AG09319 (cell line): ENCODE results near the gene PIGBOS1.

ENCODE experiments used
- DNase-seq: peaks from one replicate; pipeline ENCODE4 v3.0.0-alpha.2; 2010; ENCODE audit warnings: low read depth; ENCODE audit errors: extremely low read depth
- TF ChIP-seq, protein P1 (sequence below): IDR thresholded peaks from 2 replicates; pipeline ENCODE4 v1.5.1; 2011; ENCODE audit warnings: low read depth, mild to moderate bottlenecking, inconsistent platforms, low read length, moderate library complexity

Gene PIGBOS1

DNA sequence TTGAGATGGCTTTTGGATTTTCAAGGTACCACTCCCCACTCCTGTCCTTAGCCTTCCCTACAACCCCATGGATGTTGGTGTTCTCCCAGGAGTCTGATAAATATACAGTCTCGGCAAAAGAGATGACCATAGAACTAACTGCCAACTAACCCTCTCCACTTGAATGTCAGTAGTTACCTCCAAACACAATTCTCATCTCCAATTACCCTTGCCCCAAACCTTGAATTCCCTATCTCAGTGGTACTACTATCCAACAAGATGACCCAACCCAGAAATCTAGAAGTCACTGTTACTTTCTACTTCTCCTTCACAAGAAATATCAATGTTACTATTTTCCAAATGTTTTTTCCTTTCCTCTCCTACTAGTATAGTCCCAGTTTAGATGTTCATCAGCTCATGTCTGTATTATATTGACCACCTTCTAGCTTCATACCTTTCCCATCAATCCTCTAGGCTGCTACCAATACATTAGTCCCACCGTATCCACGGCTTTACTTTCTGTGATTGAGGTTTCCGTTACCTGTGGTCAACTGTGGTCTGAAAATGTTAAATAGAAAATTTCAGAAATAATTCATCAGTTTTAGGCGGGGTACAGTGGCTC is 38.2 kb upstream of the PIGBOS1 start:
- no peak for DNase-seq
- TF ChIP-seq, protein P1, sequence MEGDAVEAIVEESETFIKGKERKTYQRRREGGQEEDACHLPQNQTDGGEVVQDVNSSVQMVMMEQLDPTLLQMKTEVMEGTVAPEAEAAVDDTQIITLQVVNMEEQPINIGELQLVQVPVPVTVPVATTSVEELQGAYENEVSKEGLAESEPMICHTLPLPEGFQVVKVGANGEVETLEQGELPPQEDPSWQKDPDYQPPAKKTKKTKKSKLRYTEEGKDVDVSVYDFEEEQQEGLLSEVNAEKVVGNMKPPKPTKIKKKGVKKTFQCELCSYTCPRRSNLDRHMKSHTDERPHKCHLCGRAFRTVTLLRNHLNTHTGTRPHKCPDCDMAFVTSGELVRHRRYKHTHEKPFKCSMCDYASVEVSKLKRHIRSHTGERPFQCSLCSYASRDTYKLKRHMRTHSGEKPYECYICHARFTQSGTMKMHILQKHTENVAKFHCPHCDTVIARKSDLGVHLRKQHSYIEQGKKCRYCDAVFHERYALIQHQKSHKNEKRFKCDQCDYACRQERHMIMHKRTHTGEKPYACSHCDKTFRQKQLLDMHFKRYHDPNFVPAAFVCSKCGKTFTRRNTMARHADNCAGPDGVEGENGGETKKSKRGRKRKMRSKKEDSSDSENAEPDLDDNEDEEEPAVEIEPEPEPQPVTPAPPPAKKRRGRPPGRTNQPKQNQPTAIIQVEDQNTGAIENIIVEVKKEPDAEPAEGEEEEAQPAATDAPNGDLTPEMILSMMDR, result no peak

DNA sequence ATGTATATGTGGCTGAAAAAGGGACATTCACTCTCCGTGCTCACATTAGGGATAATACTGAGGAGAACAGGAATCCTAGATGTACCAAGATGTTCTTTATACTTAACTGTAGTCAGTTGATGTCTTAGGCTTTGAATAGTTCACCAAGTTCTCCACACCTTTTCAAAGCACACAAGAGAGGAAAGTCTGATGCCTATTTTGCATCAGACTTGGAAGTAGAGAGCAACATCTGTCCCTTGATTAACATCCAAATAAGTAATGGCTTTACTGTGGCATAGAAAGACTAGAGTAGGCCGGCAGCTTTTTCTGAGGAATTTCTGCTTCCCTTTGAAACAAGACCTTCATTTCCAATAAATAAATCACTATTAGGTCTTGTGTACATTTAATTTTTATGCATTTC is 34.1 kb upstream of the PIGBOS1 start:
- TF ChIP-seq, protein P1, result no peak
- DNase-seq, result no peak

DNA sequence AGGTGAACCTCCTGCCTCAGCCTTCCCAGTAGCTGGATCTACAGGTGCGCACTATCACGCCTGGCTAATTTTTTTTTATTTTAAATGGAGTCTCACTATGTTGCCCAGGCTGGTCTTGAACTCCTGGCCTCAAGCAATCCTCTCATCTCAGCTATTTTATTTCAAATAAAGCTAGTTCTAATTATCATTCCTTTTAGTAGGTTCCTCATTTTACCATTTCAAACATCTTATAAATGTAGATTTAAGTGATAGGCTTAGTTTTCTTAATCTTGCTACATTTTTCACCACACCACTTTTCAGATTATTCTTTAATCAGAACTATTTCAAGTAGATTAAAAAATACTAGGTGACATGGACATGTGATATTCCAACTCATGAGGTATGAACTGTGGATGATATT is 30.4 kb upstream of the PIGBOS1 start:
- no peak for DNase-seq
- TF ChIP-seq, protein P1, result no peak

DNA sequence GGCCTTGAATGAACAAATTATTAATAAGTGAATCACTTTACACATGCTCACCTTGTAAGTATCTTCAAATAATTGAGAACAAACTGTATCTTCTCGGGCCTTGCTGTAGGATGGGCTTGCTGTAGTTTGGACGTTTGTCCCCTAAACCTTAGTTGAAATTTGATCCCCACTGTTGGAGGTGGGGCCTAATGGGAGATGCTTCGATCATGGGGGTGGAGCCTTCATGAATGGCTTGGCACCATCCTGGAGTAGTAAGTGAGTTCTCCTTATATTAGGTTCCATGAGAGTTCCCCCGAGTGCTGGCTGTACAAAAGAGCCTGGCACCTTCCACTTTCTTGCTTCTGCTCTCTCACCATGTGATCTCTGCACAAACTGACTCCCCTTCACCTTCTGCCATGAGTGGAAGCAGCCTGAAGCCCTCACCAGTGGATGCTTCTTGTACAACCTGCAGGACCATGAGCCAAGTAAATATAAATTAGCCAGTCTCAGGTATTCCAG is 29.4 kb upstream of the PIGBOS1 start:
- TF ChIP-seq, protein P1, result no peak
- DNase-seq, result no peak

DNA sequence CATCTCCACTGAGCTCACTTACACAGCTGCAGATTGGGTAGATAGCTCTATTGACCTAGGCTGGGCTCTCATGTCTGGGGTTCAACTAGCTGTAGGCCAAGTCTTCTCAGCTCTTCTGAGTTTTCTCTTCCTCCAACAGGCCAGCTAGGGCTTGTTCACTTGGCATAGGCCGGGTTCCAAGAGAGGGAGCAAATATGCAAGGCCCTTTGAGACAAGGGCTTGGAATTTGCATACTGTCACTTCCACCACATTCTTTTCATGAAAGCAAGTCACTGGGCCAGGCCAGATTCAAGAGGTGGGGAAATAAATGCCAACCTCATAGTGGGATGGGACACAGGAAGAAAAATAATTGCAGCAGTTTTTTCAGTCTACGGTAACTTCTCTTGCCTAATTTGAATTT is 25.3 kb upstream of the PIGBOS1 start:
- no peak for DNase-seq
- TF ChIP-seq, protein P1, result no peak

DNA sequence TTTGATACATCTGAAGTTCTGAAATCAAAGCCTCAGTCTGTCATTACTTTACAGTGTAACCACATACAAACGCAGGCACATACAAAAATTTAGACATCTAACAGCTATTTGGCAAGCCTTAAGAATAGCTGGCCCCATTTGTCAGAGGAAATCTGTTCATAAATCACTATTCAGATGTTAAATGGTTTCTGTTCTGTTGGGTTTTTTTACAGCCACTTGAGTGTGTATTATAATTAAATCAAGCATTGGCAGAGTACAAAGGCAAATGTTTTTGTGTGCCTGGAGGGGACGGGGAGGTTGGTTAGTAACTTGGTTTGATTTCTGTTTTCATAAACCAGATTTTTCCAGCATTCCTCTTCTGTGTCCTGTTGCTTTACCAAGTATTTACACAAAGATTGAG is 24.2 kb upstream of the PIGBOS1 start:
- TF ChIP-seq, protein P1, result no peak
- no peak for DNase-seq

DNA sequence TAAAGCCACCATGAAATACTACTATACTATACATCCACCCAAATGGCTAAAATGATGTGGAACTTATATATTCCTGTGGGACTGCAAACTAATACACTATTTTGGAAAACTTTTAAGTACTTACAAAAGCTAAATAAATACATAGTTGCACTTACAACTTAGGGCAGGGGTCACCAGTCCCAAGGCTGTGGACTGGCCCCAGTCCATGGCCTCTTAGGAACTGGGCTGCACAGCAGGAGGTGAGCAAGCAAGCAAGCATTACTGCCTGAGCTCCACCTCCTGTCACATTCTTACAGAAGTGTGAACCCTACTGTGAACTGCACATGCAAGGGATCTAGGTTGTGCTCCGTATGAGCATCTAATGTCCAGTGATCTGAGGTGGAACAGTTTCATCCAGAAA is 18.2 kb upstream of the PIGBOS1 start:
- DNase-seq, result no peak
- TF ChIP-seq, protein P1, result no peak
